HG03432 (cell line): ENCODE data around the gene RAB11FIP4.

Source experiments
- ATAC-seq: cut with Tn5 transposase; IDR thresholded peaks from one replicate; pipeline ENCODE4 v1.9.1; 2021; ENCODE audit warnings: mild to moderate bottlenecking, moderate library complexity; ENCODE audit not compliant: unreplicated experiment

Gene RAB11FIP4

GRCh38 chr17:31522284-31522931 is 130.9 kb downstream of the RAB11FIP4 start:
- no peak for ATAC-seq

GRCh38 chr17:31522987-31523495 is 131.6 kb downstream of the RAB11FIP4 start:
- no peak for ATAC-seq

- no peak for ATAC-seq
Observed at GRCh38 chr17:31523862-31524730, 132.6 kb downstream of the RAB11FIP4 start.

GRCh38 chr17:31524926-31525800 is 133.7 kb downstream of the RAB11FIP4 start:
- no peak for ATAC-seq

GRCh38 chr17:31525801-31526549 is 134.5 kb downstream of the RAB11FIP4 start:
- no peak for ATAC-seq

GRCh38 chr17:31527606-31528005 is 136.1 kb downstream of the RAB11FIP4 start:
- ATAC-seq: no peak

GRCh38 chr17:31528291-31528874 is 136.9 kb downstream of the RAB11FIP4 start:
- no peak for ATAC-seq

GRCh38 chr17:31529841-31530251 is 138.4 kb downstream of the RAB11FIP4 start:
- ATAC-seq: no peak

- ATAC-seq: no peak
Observed at GRCh38 chr17:31530391-31530985, 139.0 kb downstream of the RAB11FIP4 start.

GRCh38 chr17:31531336-31531980 is 140.0 kb downstream of the RAB11FIP4 start:
- no peak for ATAC-seq

- ATAC-seq: no peak
Observed at GRCh38 chr17:31532081-31532480, 140.6 kb downstream of the RAB11FIP4 start.

- ATAC-seq: no peak
Observed at GRCh38 chr17:31532526-31532925, 141.1 kb downstream of the RAB11FIP4 start.

- ATAC-seq: no peak
Observed at GRCh38 chr17:31533546-31534155, 142.2 kb downstream of the RAB11FIP4 start.

GRCh38 chr17:31534223-31534888 is 142.9 kb downstream of the RAB11FIP4 start:
- ATAC-seq: no peak

GRCh38 chr17:31535581-31535981 is 144.1 kb downstream of the RAB11FIP4 start:
- peak; percentile 76 for ATAC-seq

- no peak for ATAC-seq
Observed at GRCh38 chr17:31536451-31536850, 145.0 kb downstream of the RAB11FIP4 start.

GRCh38 chr17:31537565-31538011 is 146.1 kb downstream of the RAB11FIP4 start:
- peak; percentile 11 for ATAC-seq
